Dedifferentiated amniotic fluid mesenchymal stem cell (primary cell): ENCODE results near the gene RAB5IF.
"Not testable (repeated sequence)": the region's sequence is repeated elsewhere in the genome, so short reads cannot be mapped to it uniquely, and the experiment has no call there.

Experiments
- DNase-seq: peaks from one replicate; pipeline ENCODE4 v3.0.0-alpha.2; 2016; ENCODE audit errors: extremely low spot score

The RAB5IF gene

GRCh38 chr20:36629719-36630681, 24.4 kb downstream of the RAB5IF start:
- DNase-seq: no peak

- no peak for DNase-seq
Observed at GRCh38 chr20:36631646-36632045, 26.1 kb downstream of the RAB5IF start.

DNA sequence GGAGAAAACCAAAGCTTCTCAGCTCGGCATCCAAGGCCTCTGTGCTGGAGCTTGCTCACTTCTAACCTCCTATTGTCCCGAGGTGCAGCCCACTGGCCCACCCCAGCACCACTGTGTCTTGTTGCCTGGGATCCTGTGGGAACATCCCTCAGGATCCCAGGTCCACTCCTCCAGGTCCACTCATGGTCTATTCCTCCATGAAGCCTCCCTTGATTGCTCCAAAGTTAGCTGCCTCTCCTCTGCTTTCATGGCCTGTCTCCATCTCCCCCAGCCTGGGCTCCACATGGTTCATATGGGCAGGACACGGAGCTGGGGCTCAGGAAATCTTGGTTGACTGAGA, 26.5 kb downstream of the RAB5IF start:
- no peak for DNase-seq

- no peak for DNase-seq
Observed at GRCh38 chr20:36632487-36633284, 27.1 kb downstream of the RAB5IF start.

- no peak for DNase-seq
Observed at GRCh38 chr20:36633285-36633772, 27.8 kb downstream of the RAB5IF start.

DNA sequence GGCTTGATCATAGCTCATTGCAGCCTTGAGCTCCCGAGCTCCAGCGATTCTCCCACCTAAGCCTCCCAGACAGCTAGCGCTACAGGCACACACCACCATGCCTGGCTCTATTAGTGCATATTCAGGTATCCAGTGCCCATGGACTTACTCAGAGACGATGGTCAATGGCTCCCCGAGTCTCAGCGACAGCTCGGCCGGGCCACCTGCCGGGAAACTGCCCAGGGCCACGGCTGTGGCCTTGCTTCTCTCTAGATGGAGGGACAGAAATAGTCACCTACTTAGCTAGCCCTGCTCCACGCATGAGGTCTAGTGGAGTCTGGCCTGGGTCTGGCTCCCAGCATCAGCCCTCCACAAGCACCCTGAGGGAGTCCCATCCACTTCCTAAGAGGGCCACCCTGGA, 28.8 kb downstream of the RAB5IF start:
- no peak for DNase-seq

DNA sequence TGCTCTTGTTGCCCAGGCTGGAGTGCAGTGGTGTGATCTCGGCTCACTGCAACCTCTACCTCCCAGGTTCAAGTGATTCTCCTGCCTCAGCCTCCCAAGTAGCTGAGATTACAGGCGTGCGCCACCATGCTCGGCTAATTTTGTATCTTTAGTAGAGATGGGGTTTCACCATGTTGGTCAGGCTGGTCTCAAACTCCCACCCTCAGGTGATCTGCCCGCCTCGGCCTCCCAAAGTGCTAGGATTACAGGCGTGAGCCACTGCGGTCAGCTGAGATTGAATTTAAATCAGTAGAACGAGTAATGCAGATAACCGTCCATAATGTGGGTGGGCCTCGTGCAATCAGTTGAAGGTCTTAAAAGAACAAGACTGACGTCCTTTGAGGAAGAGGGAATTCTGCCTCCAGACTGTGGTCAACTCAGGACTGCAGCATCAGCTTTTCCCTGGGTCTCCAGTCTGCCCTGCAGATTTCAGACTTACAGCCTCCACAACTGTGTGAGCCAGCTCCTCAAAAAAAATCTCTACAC, 33.4 kb downstream of the RAB5IF start:
- DNase-seq: not testable (repeated sequence)

DNA sequence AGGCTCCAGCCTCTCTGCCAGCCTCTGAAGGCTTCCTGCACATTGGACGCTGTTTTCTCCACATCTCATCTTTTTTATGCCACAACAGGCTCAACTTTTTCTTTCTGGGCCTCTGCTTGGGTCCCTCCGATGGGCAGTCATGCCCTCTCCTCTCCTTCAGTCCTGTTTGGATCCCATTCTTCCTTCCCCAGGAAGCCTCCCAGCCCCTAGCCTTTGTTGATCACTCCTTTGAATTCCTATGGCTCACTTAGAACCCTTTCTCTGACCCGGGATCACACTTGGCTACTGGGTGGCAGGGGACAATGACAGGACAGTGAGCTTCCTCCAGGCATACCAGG, 35.9 kb downstream of the RAB5IF start:
- DNase-seq: no peak

GRCh38 chr20:36642136-36642535, 36.6 kb downstream of the RAB5IF start:
- DNase-seq: no peak

- DNase-seq: no peak
Observed at GRCh38 chr20:36644032-36644705, 38.6 kb downstream of the RAB5IF start.

- no peak for DNase-seq
Observed at GRCh38 chr20:36644706-36645095, 39.1 kb downstream of the RAB5IF start.

GRCh38 chr20:36645353-36645752, 39.8 kb downstream of the RAB5IF start:
- DNase-seq: no peak

GRCh38 chr20:36645998-36646397, 40.4 kb downstream of the RAB5IF start, which contains the start of gene SLA2:
SLA2 (minus strand) TSS chr20:36646196; CDS start chr20:36641335, 4,861 bp downstream.
- no peak for DNase-seq

DNA sequence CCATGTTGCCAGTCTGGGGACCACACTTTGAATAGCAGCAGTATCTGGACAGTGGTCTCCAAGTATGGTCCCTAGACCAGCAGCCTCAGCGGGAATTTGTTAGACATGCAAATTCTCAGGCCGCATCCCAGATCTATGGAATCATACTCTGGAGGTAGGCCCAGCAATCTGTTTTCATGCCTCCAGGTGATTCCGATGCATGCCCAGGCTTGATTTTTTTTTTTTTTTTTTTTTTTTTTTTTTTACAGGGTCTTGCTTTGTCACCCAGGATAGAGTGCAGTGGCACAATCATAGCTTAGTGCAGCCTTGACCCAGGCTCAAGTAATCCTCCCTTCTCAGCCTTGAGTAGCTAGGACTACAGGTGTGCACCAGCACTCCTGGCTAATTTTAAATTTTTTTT, 41.1 kb downstream of the RAB5IF start:
- no peak for DNase-seq

DNA sequence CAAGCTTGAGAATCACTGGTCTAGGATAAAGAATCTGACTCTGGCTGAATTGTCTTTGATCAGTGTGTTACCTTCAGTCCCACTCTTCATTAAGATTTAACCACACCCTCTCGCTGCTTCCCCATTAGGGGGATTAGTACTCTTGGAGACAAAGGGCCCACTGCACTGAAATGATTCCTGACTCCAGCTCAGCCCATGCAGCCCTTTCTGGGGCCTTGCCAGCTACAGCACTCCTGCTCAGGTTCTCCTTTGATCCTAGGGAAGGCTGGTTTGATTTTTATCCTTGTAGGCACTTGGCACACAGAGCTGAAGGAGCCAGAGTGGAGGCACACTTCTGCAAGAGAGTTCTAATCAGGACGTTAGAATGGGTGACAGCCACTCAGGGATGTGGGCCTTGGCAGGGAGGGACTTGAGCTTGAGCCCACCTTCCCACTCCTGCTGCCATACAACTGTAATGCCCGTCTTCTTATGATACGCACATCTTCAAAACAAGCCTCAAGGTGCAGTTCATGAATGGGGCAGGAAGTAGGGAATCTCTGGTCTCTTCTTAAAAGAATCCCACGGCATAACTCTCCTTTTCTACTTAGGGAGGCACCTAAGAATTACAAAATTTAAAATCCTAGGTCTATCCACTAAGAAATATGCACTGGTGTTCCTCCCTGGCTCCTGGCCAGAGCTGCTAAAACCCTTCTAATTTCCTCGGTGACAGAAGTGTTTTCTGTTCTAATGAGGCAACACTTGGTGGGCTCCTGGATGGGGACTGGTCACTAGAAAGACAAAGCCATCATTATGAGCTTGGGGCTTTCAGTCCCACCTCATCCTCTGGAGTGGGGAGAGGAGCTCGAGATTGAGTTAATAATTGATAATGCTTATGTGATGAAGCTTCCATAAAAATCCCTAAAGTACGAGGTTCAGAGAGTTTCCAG, 41.9 kb downstream of the RAB5IF start:
- DNase-seq: no peak

DNA sequence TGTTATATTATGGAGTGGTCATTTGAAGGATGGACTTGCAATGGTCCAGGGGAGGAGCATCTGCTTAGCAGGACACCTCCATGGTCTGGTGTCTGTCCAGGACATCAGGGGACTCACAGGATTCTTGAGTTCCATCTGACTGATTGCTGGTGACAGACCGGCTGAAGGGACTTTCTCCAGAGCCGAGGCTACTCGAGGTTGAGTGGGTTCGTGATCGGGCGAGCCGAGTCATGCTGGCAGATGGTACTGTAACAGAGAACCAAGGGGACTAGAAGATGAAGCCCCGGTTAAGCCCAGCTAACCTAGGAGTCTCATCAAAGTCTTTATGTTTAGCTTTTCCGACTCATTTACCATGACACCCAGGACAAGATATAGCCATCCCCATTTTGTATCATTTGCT, 47.9 kb downstream of the RAB5IF start:
- no peak for DNase-seq

DNA sequence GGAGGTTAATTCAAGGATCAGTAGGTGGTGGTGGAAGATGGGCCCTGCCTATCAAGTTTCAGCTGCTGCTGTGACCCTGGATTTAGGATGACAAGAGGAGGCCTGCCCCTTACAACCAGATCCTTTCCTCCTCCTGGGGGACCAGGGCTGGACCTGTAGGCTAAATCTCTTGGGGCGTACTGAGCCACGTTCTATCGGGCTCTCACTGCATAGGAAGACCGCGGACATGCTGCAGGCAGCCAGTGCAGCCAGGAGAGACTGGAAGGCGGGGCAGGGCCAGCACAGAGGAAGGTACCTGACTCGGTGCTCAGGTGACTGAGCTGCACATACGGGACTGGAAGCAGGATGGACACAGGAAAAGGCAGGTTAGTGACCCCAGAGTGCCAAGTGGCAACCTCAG, 48.9 kb downstream of the RAB5IF start:
- no peak for DNase-seq

DNA sequence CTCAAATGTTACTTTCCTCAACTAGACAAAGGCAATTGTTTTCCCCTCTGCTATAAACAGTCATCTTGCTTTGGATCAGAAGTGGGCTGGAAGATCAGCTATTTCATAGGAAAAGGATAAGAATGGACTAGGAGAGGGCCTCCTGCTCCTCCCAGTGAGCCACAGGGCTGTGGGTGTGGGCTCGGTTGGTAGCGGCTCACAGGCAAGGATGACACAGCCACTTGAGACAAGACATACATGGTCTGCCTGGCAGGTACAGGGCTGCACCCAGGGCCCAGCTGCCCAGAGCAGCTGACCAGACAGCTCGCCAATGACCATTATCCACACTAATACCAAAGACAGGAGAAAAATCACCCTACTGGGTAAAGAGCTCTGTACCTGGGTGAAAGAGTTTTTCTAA, 49.4 kb downstream of the RAB5IF start:
- DNase-seq: no peak

DNA sequence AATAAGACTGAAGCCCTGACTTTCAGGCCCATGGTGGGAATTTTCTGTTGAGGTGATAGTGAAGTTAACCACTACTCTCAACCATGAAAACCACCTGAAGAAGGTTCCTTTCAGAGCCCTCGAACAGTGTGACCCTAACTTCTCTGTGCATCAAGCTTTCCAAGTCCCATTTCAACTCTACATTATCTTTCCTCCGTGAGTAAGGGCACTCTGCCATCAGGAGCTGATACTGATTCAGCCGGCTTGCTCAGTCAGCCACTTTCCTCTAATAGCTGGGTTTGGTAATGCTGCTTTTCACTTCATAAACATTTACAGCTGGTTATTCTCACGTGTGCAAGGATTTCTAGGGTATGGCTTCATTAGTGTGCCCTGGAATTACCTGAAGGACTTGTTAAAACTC, 51.2 kb downstream of the RAB5IF start:
- no peak for DNase-seq

GRCh38 chr20:36658300-36658699, 52.7 kb downstream of the RAB5IF start:
- no peak for DNase-seq
